ENCODE measurements around the gene ABRAXAS1.

The ABRAXAS1 gene

DNA sequence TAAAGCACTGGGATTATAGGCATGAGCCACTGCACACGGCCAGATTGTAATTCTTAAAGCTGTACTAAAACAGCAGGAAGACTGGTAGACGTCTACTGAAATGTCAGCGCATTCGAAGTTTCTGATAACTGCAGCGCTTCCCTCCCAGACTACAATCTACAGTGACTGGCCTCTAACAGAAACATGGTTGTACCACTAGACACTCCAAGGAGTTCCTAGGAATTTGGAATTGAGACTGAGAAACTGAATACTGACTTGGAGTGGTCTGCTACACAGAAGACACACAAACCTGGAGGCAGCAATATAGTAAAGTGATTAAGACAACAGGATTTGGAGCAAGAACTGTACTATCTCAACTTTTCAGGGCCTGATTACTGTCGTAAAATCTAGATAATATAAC lies 30.2 kb downstream of the ABRAXAS1 start:
- DNase-seq (ENCODE audit: low read depth in 2 of 2): no peak

DNA sequence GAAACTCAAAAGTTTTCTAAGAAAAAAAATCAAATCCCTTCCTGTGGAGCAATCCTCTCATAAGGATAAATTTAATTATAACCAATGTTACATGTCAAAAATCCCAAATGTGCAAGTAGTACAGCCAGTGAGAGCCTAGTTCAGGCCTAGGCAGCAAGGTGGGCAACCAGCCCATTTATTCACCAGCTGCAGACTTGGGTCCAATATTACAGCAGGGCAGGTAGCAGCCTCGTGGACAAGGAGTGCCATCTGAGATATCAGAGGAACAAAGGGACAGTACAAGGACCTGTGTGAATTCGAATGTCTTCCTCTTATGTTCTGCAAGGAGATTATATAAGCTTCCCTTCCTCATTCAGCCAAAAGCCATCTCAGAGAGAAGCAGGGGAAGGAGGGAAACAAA lies 35.9 kb downstream of the ABRAXAS1 start:
- DNase-seq (ENCODE audit: low read depth in 2 of 2): no peak

GRCh38 chr4:83440899-83441298 lies 44.0 kb downstream of the ABRAXAS1 start:
- no peak for DNase-seq (ENCODE audit: low read depth in 2 of 2)

DNA sequence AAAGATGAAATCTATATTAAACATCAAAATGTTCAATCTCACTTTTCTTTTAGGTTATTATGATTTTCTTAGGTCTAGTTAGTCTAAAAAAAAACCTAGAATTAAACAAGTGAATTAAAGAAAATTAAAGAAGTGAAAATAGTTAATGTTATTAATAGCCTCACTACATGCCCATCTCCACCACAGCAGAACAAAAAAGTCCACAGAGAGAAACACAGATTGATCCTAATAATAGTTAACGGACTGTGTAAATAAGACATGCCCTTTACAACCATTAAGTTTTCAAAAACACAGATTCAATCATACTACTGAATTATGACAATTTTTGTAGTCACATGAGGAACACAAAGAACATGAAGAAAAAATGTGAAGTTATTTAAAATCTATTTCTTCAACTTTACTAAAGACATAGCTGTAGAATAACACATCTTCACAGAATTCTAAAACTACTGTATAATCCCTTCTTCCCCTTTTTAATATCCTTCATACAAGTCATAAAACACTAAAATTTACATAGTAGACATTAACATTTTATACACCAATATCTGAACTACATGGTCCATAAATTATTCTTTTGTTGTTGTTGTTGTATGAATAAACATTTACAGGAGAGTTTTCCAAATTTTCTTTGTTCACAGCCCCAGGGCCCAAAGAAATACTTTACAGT lies 44.6 kb downstream of the ABRAXAS1 start:
- DNase-seq (ENCODE audit: low read depth in 2 of 2): no peak

- no peak for DNase-seq (ENCODE audit: low read depth in 2 of 2)
These were observed 46.2 kb downstream of the ABRAXAS1 start for GRCh38 chr4:83438719-83439118.

DNA sequence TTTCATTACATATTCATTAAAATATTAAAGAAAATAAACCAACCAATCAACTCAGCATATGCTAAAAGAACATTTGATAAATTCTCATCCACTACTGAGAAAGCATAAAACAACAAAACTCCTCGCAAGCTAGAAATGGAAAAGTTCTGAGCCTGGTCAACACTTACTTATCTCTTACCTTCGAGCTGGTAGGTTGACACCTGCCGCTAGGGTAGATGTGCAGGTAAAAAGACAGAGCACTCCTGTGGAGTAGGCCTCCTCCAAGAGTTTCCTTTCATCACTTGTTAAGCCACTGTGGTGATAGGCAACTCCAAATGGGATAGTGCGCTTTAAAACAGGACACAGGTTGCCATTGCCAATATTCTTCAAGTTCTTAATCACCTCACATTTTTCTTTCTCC lies 48.2 kb downstream of the ABRAXAS1 start:
- no peak for DNase-seq (ENCODE audit: low read depth in 2 of 2)

DNA sequence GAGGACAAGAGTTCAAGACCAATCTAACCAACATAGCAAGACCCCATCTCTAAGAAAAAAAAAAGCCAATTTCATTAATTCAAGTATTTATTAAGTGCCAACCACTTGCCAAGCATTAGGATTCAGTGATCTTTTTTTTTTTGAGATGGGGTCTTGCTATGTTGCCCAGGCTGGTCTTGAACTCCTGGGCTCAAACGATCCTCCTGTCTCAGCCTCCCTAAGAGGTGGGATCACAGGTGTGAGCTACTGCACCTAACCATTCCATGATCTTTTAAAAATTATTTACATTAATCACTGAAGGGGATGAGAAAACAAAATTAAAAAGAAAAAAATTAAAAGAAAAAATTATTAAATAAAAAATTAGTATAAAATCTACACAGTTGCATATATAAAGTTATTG lies 53.7 kb downstream of the ABRAXAS1 start:
- DNase-seq (ENCODE audit: low read depth in 2 of 2): no peak

DNA sequence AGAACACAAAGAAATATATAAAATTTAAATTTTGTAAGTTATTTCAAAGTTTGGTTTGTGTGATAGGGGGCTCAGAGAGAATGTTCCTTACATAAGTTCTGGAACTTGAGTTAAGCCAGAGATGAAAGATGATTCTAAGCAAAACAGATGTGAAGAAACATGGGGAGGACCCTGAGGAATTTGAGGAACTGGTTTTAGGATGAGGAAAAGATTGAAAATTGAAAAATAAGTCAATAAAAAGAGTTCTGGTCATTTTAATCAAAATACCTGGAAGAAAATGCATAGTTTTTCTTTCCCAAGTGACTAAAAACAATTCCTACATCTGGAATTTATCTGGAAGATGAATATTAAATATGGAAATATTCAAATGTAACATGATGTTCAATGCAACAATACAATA lies 66.7 kb downstream of the ABRAXAS1 start:
- DNase-seq (ENCODE audit: low read depth in 2 of 2): no peak

DNA sequence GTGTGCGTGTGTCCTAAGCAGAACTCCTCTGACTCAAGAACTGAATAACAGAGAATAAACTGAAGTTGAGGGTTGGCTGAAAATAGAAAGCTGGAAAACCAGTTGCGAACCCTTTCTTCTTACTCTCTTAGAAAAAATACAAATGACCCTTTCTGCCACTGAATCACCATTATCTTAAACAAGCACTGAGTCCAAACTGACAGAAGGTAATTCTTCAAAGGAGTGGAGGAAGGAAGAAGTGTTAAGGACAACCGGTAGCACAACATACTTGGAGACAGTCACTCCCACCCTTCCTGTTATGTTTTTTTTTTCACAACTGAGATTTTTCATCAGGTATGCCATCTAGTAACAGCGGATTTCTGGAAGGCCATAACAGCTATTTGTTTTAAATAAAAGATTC lies 67.3 kb downstream of the ABRAXAS1 start:
- no peak for DNase-seq (ENCODE audit: low read depth in 2 of 2)

- no peak for DNase-seq (ENCODE audit: low read depth in 2 of 2)
These were observed 71.2 kb downstream of the ABRAXAS1 start for GRCh38 chr4:83413676-83414075.
